GM23338 (cell line): ENCODE measurements around the gene SUPT3H. TPM values are rescaled to one million over a fixed set of nuclear protein-coding genes. Genes with fewer than 3 reads are reported as not detected.

Experiments
- ATAC-seq: fragments of 200-7000 bp; cut with Tn5 transposase; 3 replicates; pipeline ENCODE4 v1.9.1; 2020
- DNase-seq: peaks from one replicate; pipeline ENCODE4 v3.0.0-alpha.2; 2015; ENCODE audit warnings: low spot score
- H2AFZ ChIP-seq: fragments of 200-600 bp; sonication (generic); 2 replicates; pipeline ENCODE4 v1.8.0; 2016; ENCODE audit warnings: antibody characterized with exemption, mild to moderate bottlenecking, moderate library complexity
- H3F3A ChIP-seq: fragments of 200-600 bp; sonication (generic); replicated peaks from 2 replicates; pipeline ENCODE4 v1.8.0; 2017; ENCODE audit warnings: antibody characterized with exemption, mixed run types, low read depth
- H3K27ac ChIP-seq: fragments of 200-600 bp; sonication (generic); 2 replicates; pipeline ENCODE4 v1.6.1; 2016; ENCODE audit warnings: low read depth
- H3K27me3 ChIP-seq: fragments of 200-600 bp; sonication (generic); 2 replicates; pipeline ENCODE4 v1.8.0; 2016; ENCODE audit warnings: mild to moderate bottlenecking, mixed run types, moderate library complexity; ENCODE audit not compliant: insufficient read depth
- H3K36me3 ChIP-seq: fragments of 200-600 bp; sonication (generic); 2 replicates; pipeline ENCODE4 v1.8.0; 2016; ENCODE audit warnings: mild to moderate bottlenecking; ENCODE audit not compliant: insufficient read depth
- H3K4me1 ChIP-seq: fragments of 200-600 bp; sonication (generic); 2 replicates; pipeline ENCODE4 v1.8.0; 2016; ENCODE audit warnings: mild to moderate bottlenecking, moderate library complexity; ENCODE audit not compliant: insufficient read depth
- H3K4me2 ChIP-seq: fragments of 200-600 bp; sonication (generic); 2 replicates; pipeline ENCODE4 v1.7.1; 2017; ENCODE audit warnings: mixed run types
- H3K4me3 ChIP-seq: fragments of 200-600 bp; sonication (generic); 2 replicates; pipeline ENCODE4 v1.6.1; 2016; ENCODE audit warnings: mixed run types
- H3K79me2 ChIP-seq: fragments of 200-600 bp; sonication (generic); replicated peaks from 2 replicates; pipeline ENCODE4 v1.8.0; 2017; ENCODE audit warnings: mild to moderate bottlenecking; ENCODE audit not compliant: insufficient read depth
- H3K9me2 ChIP-seq: fragments of 200-600 bp; sonication (generic); 2 replicates; pipeline ENCODE4 v1.8.0; 2017; ENCODE audit not compliant: insufficient read depth
- H4K20me1 ChIP-seq: fragments of 200-600 bp; sonication (generic); replicated peaks from 2 replicates; pipeline ENCODE4 v1.8.0; 2017; ENCODE audit warnings: mild to moderate bottlenecking; ENCODE audit not compliant: insufficient read depth
- H3K27ac Mint-ChIP-seq: 2 replicates; pipeline ENCODE4 v1.8.0; 2020; ENCODE audit warnings: inconsistent platforms, mild to moderate bottlenecking, moderate library complexity, mixed read lengths
- H3K27me3 Mint-ChIP-seq: 3 replicates; pipeline ENCODE4 v1.8.0; 2022; ENCODE audit warnings: low read depth, mild to moderate bottlenecking, moderate library complexity, mixed read lengths, inconsistent platforms; ENCODE audit not compliant: insufficient read depth, poor library complexity
- H3K36me3 Mint-ChIP-seq: 3 replicates; pipeline ENCODE4 v1.8.0; 2021; ENCODE audit warnings: low read depth, mild to moderate bottlenecking, inconsistent platforms, moderate library complexity, mixed read lengths
- H3K4me1 Mint-ChIP-seq: 3 replicates; pipeline ENCODE4 v1.8.0; 2020; ENCODE audit warnings: mild to moderate bottlenecking, inconsistent platforms, mixed read lengths
- H3K4me3 Mint-ChIP-seq: 3 replicates; pipeline ENCODE4 v1.8.0; 2021; ENCODE audit warnings: moderate library complexity, mild to moderate bottlenecking, inconsistent platforms, mixed read lengths
- H3K9me3 Mint-ChIP-seq: 3 replicates; pipeline ENCODE4 v1.8.0; 2020; ENCODE audit warnings: moderate library complexity, mild to moderate bottlenecking, inconsistent platforms, mixed read lengths
- CREB1 ChIP-seq: fragments of 250-450 bp; sonication (Bioruptor Pico); IDR thresholded peaks from 2 replicates; pipeline ENCODE4 v1.5.0; 2020; ENCODE audit warnings: low read depth, mild to moderate bottlenecking, moderate library complexity
- EZH2 ChIP-seq: fragments of 200-600 bp; sonication (generic); IDR thresholded peaks from one replicate; pipeline ENCODE4 v1.8.0; 2017; ENCODE audit warnings: antibody characterized with exemption, mild to moderate bottlenecking, low read depth; ENCODE audit not compliant: unreplicated experiment
- JUNB ChIP-seq: IDR thresholded peaks from one replicate; pipeline ENCODE4 v1.6.1; 2016; ENCODE audit warnings: antibody characterized with exemption; ENCODE audit not compliant: unreplicated experiment
- NANOG ChIP-seq: IDR thresholded peaks from 2 replicates; pipeline ENCODE4 v1.6.1; 2016; ENCODE audit warnings: antibody characterized with exemption, borderline replicate concordance
- POLR2AphosphoS5 ChIP-seq: IDR thresholded peaks from 2 replicates; pipeline ENCODE4 v1.6.1; 2016; ENCODE audit warnings: antibody characterized with exemption, low read depth
- STAT1 ChIP-seq: IDR thresholded peaks from one replicate; pipeline ENCODE4 v1.6.1; 2016; ENCODE audit warnings: antibody characterized with exemption; ENCODE audit not compliant: unreplicated experiment
- ZNF114 ChIP-seq: fragments of 250-450 bp; sonication (Bioruptor Pico); IDR thresholded peaks from 2 replicates; pipeline ENCODE4 v1.5.0; 2020; ENCODE audit warnings: mild to moderate bottlenecking, moderate library complexity
- ZNF331 ChIP-seq: fragments of 250-450 bp; sonication (Bioruptor Pico); IDR thresholded peaks from 2 replicates; pipeline ENCODE4 v1.5.0; 2020; ENCODE audit warnings: low read depth, mild to moderate bottlenecking, moderate library complexity
- polyA plus RNA-seq: library from polyadenylated mRNA; unstranded; fragments of >200 nt; fragmentation: Nextera tagmentation; extraction: Ambion mirVana; gene quantifications from 2 replicates; pipeline ENCODE4 v1.2.1, GENCODE V29; 2016
- total RNA-seq: library from RNA; depleted of rRNA; stranded (reverse); fragments of >200 nt; shearing (Covaris generic); gene quantifications from 2 replicates; pipeline ENCODE4 v1.2.3, GENCODE V29; 2014
- TF ChIP-seq, protein P1 (sequence below): IDR thresholded peaks from 2 replicates; pipeline ENCODE4 v1.6.1; 2016; ENCODE audit warnings: antibody characterized with exemption
- TF ChIP-seq, protein P2 (sequence below): fragments of 250-450 bp; sonication (Bioruptor Pico); IDR thresholded peaks from 2 replicates; pipeline ENCODE4 v1.5.0; 2020; ENCODE audit warnings: mild to moderate bottlenecking, moderate library complexity
- TF ChIP-seq, protein P3 (sequence below): IDR thresholded peaks from one replicate; pipeline ENCODE4 v1.6.1; 2018; ENCODE audit warnings: antibody characterized with exemption; ENCODE audit not compliant: unreplicated experiment
- TF ChIP-seq, protein P4 (sequence below), 2 experiments: fragments of 200-600 bp in 1 of 2; sonication (generic) in 1 of 2; conservative IDR thresholded peaks; 2 replicates each; pipeline versions ENCODE4 v1.5.1 to v1.6.1; 2016 to 2017; ENCODE audit warnings: antibody characterized with exemption in 2 of 2, low read depth in 2 of 2, mild to moderate bottlenecking in 2 of 2, moderate library complexity in 1 of 2

The SUPT3H gene
- total and polyA plus RNA-seq, 2 experiments from 2014 or later = 11.4 to 30.1 TPM

DNA sequence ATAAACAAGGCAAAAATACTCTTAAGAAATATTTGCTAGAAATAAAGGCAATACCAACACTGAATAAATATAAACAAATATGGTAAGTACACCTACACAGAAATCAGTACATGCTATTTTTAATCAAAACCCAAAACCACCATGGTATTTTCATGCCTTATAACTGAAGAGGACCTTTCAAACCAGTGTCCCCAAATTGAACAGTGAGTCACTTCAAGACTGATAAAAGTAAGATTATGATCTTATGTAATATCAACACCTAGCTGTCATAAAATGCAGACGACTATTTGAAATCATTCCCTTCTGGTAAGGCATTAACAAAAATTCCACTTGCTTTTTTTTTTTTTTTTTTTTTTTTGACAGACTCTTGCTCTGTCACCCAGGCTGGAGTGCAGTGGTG is 206.4 kb downstream of the SUPT3H start:
- DNase-seq = no peak
- Mint-ChIP-seq H3K27ac (no peak overlapping the region), H3K9me3 (0 out of 3 replicates have a peak, but pooled peaks cover 2% of the 10 kb centered on the region)

More for the DNA sequence above, 206.4 kb downstream of the SUPT3H start:
- Histone ChIP-seq H3K4me1 (0 out of 2 replicates have a peak, but pooled peaks cover 5% of the 10 kb centered on the region), H3K79me2 (no peaks in the 10 kb centered on the region), H3K4me3 (no peak overlapping the region), H3K4me2 (no peak overlapping the region), H3K27me3 (no peaks in the 10 kb centered on the region), H3K36me3 (no peaks in the 10 kb centered on the region), H3K27ac (no peak overlapping the region), H4K20me1 (no peaks in the 10 kb centered on the region), H3F3A (no peaks in the 10 kb centered on the region), H2AFZ (no peak overlapping the region), H3K9me2 (no peaks in the 10 kb centered on the region)
- peaks cover 18% of the 10 kb centered on the region for H3K4me1 Mint-ChIP-seq
- no peak for ATAC-seq
- H3K27me3 Mint-ChIP-seq = no peaks in the 10 kb centered on the region
- no peak overlapping the region for H3K4me3 Mint-ChIP-seq
- TF ChIP-seq, protein P1, sequence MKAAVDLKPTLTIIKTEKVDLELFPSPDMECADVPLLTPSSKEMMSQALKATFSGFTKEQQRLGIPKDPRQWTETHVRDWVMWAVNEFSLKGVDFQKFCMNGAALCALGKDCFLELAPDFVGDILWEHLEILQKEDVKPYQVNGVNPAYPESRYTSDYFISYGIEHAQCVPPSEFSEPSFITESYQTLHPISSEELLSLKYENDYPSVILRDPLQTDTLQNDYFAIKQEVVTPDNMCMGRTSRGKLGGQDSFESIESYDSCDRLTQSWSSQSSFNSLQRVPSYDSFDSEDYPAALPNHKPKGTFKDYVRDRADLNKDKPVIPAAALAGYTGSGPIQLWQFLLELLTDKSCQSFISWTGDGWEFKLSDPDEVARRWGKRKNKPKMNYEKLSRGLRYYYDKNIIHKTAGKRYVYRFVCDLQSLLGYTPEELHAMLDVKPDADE = no peak
- TF ChIP-seq CREB1 (CRISPR knock-in tag) = no peak
- no peak for TF ChIP-seq ZNF114 (CRISPR knock-in tag)
- no peak for TF ChIP-seq NANOG
- TF ChIP-seq EZH2 = no peak
- no peak for TF ChIP-seq POLR2AphosphoS5
- TF ChIP-seq, protein P2, sequence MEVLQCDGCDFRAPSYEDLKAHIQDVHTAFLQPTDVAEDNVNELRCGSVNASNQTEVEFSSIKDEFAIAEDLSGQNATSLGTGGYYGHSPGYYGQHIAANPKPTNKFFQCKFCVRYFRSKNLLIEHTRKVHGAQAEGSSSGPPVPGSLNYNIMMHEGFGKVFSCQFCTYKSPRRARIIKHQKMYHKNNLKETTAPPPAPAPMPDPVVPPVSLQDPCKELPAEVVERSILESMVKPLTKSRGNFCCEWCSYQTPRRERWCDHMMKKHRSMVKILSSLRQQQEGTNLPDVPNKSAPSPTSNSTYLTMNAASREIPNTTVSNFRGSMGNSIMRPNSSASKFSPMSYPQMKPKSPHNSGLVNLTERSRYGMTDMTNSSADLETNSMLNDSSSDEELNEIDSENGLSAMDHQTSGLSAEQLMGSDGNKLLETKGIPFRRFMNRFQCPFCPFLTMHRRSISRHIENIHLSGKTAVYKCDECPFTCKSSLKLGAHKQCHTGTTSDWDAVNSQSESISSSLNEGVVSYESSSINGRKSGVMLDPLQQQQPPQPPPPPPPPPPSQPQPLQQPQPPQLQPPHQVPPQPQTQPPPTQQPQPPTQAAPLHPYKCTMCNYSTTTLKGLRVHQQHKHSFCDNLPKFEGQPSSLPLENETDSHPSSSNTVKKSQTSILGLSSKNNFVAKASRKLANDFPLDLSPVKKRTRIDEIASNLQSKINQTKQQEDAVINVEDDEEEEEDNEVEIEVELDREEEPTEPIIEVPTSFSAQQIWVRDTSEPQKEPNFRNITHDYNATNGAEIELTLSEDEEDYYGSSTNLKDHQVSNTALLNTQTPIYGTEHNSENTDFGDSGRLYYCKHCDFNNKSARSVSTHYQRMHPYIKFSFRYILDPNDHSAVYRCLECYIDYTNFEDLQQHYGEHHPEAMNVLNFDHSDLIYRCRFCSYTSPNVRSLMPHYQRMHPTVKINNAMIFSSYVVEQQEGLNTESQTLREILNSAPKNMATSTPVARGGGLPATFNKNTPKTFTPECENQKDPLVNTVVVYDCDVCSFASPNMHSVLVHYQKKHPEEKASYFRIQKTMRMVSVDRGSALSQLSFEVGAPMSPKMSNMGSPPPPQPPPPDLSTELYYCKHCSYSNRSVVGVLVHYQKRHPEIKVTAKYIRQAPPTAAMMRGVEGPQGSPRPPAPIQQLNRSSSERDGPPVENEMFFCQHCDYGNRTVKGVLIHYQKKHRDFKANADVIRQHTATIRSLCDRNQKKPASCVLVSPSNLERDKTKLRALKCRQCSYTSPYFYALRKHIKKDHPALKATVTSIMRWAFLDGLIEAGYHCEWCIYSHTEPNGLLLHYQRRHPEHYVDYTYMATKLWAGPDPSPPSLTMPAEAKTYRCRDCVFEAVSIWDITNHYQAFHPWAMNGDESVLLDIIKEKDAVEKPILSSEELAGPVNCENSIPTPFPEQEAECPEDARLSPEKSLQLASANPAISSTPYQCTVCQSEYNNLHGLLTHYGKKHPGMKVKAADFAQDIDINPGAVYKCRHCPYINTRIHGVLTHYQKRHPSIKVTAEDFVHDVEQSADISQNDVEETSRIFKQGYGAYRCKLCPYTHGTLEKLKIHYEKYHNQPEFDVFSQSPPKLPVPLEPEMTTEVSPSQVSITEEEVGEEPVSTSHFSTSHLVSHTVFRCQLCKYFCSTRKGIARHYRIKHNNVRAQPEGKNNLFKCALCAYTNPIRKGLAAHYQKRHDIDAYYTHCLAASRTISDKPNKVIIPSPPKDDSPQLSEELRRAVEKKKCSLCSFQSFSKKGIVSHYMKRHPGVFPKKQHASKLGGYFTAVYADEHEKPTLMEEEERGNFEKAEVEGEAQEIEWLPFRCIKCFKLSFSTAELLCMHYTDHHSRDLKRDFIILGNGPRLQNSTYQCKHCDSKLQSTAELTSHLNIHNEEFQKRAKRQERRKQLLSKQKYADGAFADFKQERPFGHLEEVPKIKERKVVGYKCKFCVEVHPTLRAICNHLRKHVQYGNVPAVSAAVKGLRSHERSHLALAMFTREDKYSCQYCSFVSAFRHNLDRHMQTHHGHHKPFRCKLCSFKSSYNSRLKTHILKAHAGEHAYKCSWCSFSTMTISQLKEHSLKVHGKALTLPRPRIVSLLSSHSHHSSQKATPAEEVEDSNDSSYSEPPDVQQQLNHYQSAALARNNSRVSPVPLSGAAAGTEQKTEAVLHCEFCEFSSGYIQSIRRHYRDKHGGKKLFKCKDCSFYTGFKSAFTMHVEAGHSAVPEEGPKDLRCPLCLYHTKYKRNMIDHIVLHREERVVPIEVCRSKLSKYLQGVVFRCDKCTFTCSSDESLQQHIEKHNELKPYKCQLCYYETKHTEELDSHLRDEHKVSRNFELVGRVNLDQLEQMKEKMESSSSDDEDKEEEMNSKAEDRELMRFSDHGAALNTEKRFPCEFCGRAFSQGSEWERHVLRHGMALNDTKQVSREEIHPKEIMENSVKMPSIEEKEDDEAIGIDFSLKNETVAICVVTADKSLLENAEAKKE (CRISPR knock-in tag) = no peak
- no peak for TF ChIP-seq JUNB
- TF ChIP-seq, protein P3, sequence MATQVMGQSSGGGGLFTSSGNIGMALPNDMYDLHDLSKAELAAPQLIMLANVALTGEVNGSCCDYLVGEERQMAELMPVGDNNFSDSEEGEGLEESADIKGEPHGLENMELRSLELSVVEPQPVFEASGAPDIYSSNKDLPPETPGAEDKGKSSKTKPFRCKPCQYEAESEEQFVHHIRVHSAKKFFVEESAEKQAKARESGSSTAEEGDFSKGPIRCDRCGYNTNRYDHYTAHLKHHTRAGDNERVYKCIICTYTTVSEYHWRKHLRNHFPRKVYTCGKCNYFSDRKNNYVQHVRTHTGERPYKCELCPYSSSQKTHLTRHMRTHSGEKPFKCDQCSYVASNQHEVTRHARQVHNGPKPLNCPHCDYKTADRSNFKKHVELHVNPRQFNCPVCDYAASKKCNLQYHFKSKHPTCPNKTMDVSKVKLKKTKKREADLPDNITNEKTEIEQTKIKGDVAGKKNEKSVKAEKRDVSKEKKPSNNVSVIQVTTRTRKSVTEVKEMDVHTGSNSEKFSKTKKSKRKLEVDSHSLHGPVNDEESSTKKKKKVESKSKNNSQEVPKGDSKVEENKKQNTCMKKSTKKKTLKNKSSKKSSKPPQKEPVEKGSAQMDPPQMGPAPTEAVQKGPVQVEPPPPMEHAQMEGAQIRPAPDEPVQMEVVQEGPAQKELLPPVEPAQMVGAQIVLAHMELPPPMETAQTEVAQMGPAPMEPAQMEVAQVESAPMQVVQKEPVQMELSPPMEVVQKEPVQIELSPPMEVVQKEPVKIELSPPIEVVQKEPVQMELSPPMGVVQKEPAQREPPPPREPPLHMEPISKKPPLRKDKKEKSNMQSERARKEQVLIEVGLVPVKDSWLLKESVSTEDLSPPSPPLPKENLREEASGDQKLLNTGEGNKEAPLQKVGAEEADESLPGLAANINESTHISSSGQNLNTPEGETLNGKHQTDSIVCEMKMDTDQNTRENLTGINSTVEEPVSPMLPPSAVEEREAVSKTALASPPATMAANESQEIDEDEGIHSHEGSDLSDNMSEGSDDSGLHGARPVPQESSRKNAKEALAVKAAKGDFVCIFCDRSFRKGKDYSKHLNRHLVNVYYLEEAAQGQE = no peak
- no peak for TF ChIP-seq STAT1
- TF ChIP-seq, protein P4, sequence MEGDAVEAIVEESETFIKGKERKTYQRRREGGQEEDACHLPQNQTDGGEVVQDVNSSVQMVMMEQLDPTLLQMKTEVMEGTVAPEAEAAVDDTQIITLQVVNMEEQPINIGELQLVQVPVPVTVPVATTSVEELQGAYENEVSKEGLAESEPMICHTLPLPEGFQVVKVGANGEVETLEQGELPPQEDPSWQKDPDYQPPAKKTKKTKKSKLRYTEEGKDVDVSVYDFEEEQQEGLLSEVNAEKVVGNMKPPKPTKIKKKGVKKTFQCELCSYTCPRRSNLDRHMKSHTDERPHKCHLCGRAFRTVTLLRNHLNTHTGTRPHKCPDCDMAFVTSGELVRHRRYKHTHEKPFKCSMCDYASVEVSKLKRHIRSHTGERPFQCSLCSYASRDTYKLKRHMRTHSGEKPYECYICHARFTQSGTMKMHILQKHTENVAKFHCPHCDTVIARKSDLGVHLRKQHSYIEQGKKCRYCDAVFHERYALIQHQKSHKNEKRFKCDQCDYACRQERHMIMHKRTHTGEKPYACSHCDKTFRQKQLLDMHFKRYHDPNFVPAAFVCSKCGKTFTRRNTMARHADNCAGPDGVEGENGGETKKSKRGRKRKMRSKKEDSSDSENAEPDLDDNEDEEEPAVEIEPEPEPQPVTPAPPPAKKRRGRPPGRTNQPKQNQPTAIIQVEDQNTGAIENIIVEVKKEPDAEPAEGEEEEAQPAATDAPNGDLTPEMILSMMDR (conservative IDR thresholded peaks at IDR 0.05; ENCODE audit: low read depth in 2 of 2) = no peak
- TF ChIP-seq ZNF331 = no peak
- H3K36me3 Mint-ChIP-seq = peaks cover 3% of the 10 kb centered on the region; the same call in 1 of the 3 replicates
